DMS114 treated with DMSO at 0.1 percent for 48 hours (cell line): ENCODE data around the gene SPG11.
"Not testable (repeated sequence)": the region's sequence is repeated elsewhere in the genome, so short reads cannot be mapped to it uniquely, and the experiment has no call there.

Experiments used
- DNase-seq: peaks from one replicate; lab custom pipeline; 2025; ENCODE audit not compliant: unreplicated experiment; lab: John Stamatoyannopoulos, UW

Gene SPG11

GRCh38 chr15:44675911-44676310 lies 12.4 kb upstream of the SPG11 start:
- DNase-seq, result no peak

- no peak for DNase-seq
These were observed 10.2 kb upstream of the SPG11 start for GRCh38 chr15:44673639-44674038.

- DNase-seq, result no peak
These were observed 6.9 kb upstream of the SPG11 start for GRCh38 chr15:44670087-44670950.

- DNase-seq, result no peak
These were observed 5.5 kb upstream of the SPG11 start for GRCh38 chr15:44668921-44669320.

- no peak for DNase-seq
These were observed 3.5 kb upstream of the SPG11 start for GRCh38 chr15:44667039-44667360.

- no peak for DNase-seq
These were observed 3.0 kb upstream of the SPG11 start for GRCh38 chr15:44666210-44667038.

- DNase-seq, result peak; percentile 27
These were observed 718 bp downstream of the SPG11 start for GRCh38 chr15:44662478-44663409.

GRCh38 chr15:44661576-44661975 lies 1.9 kb downstream of the SPG11 start:
- no peak for DNase-seq

GRCh38 chr15:44659056-44659455 lies 4.4 kb downstream of the SPG11 start:
- no peak for DNase-seq

- no peak for DNase-seq
These were observed 6.1 kb downstream of the SPG11 start for GRCh38 chr15:44657378-44657777.

- no peak for DNase-seq
These were observed 6.5 kb downstream of the SPG11 start for GRCh38 chr15:44656913-44657312.

GRCh38 chr15:44656298-44656697 lies 7.2 kb downstream of the SPG11 start:
- no peak for DNase-seq

- DNase-seq, result no peak
These were observed 8.6 kb downstream of the SPG11 start for GRCh38 chr15:44654858-44655257.

GRCh38 chr15:44647637-44648036 lies 15.8 kb downstream of the SPG11 start:
- DNase-seq, result no peak

GRCh38 chr15:44647036-44647435 lies 16.4 kb downstream of the SPG11 start:
- no peak for DNase-seq

GRCh38 chr15:44646460-44646859 lies 17.0 kb downstream of the SPG11 start:
- DNase-seq, result no peak

GRCh38 chr15:44641651-44642050 lies 21.8 kb downstream of the SPG11 start:
- DNase-seq, result no peak

GRCh38 chr15:44636976-44637375 lies 26.5 kb downstream of the SPG11 start:
- DNase-seq, result no peak

GRCh38 chr15:44633603-44634002 lies 29.9 kb downstream of the SPG11 start:
- no peak for DNase-seq

- DNase-seq, result not testable (repeated sequence)
These were observed 38.2 kb downstream of the SPG11 start for GRCh38 chr15:44625286-44625685.

GRCh38 chr15:44623178-44623577 lies 40.3 kb downstream of the SPG11 start:
- DNase-seq, result no peak
